ENCODE data around the gene LGR6. TPM values are rescaled to one million over a fixed set of nuclear protein-coding genes. Genes with fewer than 3 reads are reported as not detected.
A peak's percentile ranks its signal among the peaks of the same experiment; 100 is the strongest.

LGR6 gene
- total RNA-seq, 1 experiment from 2014 or later: not detected

- Histone ChIP-seq H3K4me3 (no peak overlapping the region), H3K9me3 (no peaks in the 10 kb centered on the region), H3K27me3 (peaks cover 3% of the 10 kb centered on the region; the same call in 1 of the 2 replicates), H3K36me3 (no peaks in the 10 kb centered on the region)
- DNase-seq: no peak
Observed at GRCh38 chr1:202275061-202275770, 81.6 kb downstream of the LGR6 start.

- Histone ChIP-seq H3K4me3 (no peak overlapping the region), H3K36me3 (no peaks in the 10 kb centered on the region), H3K27me3 (no peaks in the 10 kb centered on the region), H3K9me3 (no peaks in the 10 kb centered on the region)
- no peak for DNase-seq
Observed at GRCh38 chr1:202276081-202276715, 82.6 kb downstream of the LGR6 start.

GRCh38 chr1:202276920-202277319 lies 83.3 kb downstream of the LGR6 start:
- Histone ChIP-seq H3K36me3 (no peaks in the 10 kb centered on the region), H3K4me3 (no peak overlapping the region), H3K27me3 (no peaks in the 10 kb centered on the region), H3K9me3 (no peaks in the 10 kb centered on the region)
- DNase-seq: no peak

GRCh38 chr1:202278751-202279150 lies 85.2 kb downstream of the LGR6 start:
- Histone ChIP-seq H3K27me3 (no peaks in the 10 kb centered on the region), H3K9me3 (no peaks in the 10 kb centered on the region), H3K4me3 (no peak overlapping the region), H3K36me3 (no peaks in the 10 kb centered on the region)
- no peak for DNase-seq

GRCh38 chr1:202279806-202280205 lies 86.2 kb downstream of the LGR6 start:
- DNase-seq: no peak

GRCh38 chr1:202280595-202280994 lies 87.0 kb downstream of the LGR6 start:
- no peak for DNase-seq

More at GRCh38 chr1:202279806-202280205, 86.2 kb downstream of the LGR6 start:
- no peak overlapping the region for H3K4me3 ChIP-seq
- no peaks in the 10 kb centered on the region for H3K9me3 ChIP-seq
- H3K27me3 ChIP-seq: no peaks in the 10 kb centered on the region
- no peaks in the 10 kb centered on the region for H3K36me3 ChIP-seq

GRCh38 chr1:202281316-202282024 lies 87.9 kb downstream of the LGR6 start:
- no peaks in the 10 kb centered on the region for H3K36me3 ChIP-seq
- peak; percentile 70 for DNase-seq
- H3K4me3 ChIP-seq: no peak overlapping the region
- no peaks in the 10 kb centered on the region for H3K27me3 ChIP-seq
- H3K9me3 ChIP-seq: no peaks in the 10 kb centered on the region

More at GRCh38 chr1:202280595-202280994, 87.0 kb downstream of the LGR6 start:
- H3K27me3 ChIP-seq: no peaks in the 10 kb centered on the region
- H3K36me3 ChIP-seq: no peaks in the 10 kb centered on the region
- H3K9me3 ChIP-seq: no peaks in the 10 kb centered on the region
- no peak overlapping the region for H3K4me3 ChIP-seq

- H3K27me3 ChIP-seq: no peaks in the 10 kb centered on the region
- DNase-seq: no peak
- no peak overlapping the region for H3K4me3 ChIP-seq
- no peaks in the 10 kb centered on the region for H3K9me3 ChIP-seq
- H3K36me3 ChIP-seq: no peaks in the 10 kb centered on the region
Observed at GRCh38 chr1:202282025-202282371, 88.4 kb downstream of the LGR6 start.

- no peak for DNase-seq
- H3K36me3 ChIP-seq: no peaks in the 10 kb centered on the region
Observed at GRCh38 chr1:202282596-202283283, 89.1 kb downstream of the LGR6 start.

GRCh38 chr1:202283379-202283844 lies 89.8 kb downstream of the LGR6 start:
- Histone ChIP-seq H3K4me3 (no peak overlapping the region), H3K27me3 (no peaks in the 10 kb centered on the region), H3K36me3 (no peaks in the 10 kb centered on the region), H3K9me3 (no peaks in the 10 kb centered on the region)
- peak; percentile 89 for DNase-seq

More at GRCh38 chr1:202282596-202283283, 89.1 kb downstream of the LGR6 start:
- H3K9me3 ChIP-seq: no peaks in the 10 kb centered on the region
- no peak overlapping the region for H3K4me3 ChIP-seq
- no peaks in the 10 kb centered on the region for H3K27me3 ChIP-seq

GRCh38 chr1:202283991-202284390 lies 90.4 kb downstream of the LGR6 start:
- Histone ChIP-seq H3K36me3 (no peaks in the 10 kb centered on the region), H3K27me3 (no peaks in the 10 kb centered on the region), H3K4me3 (no peak overlapping the region), H3K9me3 (no peaks in the 10 kb centered on the region)
- DNase-seq: peak; percentile 86

- no peaks in the 10 kb centered on the region for H3K27me3 ChIP-seq
- no peaks in the 10 kb centered on the region for H3K9me3 ChIP-seq
- H3K36me3 ChIP-seq: no peaks in the 10 kb centered on the region
- DNase-seq: no peak
- no peak overlapping the region for H3K4me3 ChIP-seq
Observed at GRCh38 chr1:202285908-202286307, 92.3 kb downstream of the LGR6 start.

- no peak for DNase-seq
- Histone ChIP-seq H3K9me3 (no peaks in the 10 kb centered on the region), H3K4me3 (no peak overlapping the region), H3K27me3 (no peaks in the 10 kb centered on the region), H3K36me3 (no peaks in the 10 kb centered on the region)
Observed at GRCh38 chr1:202286622-202287097, 93.1 kb downstream of the LGR6 start.

- Histone ChIP-seq H3K9me3 (no peaks in the 10 kb centered on the region), H3K36me3 (no peaks in the 10 kb centered on the region), H3K4me3 (no peak overlapping the region), H3K27me3 (no peaks in the 10 kb centered on the region)
- no peak for DNase-seq
Observed at GRCh38 chr1:202287196-202287595, 93.6 kb downstream of the LGR6 start.

- Histone ChIP-seq H3K4me3 (no peak overlapping the region), H3K9me3 (no peaks in the 10 kb centered on the region), H3K36me3 (no peaks in the 10 kb centered on the region), H3K27me3 (no peaks in the 10 kb centered on the region)
- no peak for DNase-seq
Observed at GRCh38 chr1:202288177-202288576, 94.6 kb downstream of the LGR6 start.

GRCh38 chr1:202289009-202289408 lies 95.4 kb downstream of the LGR6 start:
- H3K27me3 ChIP-seq: no peaks in the 10 kb centered on the region
- H3K36me3 ChIP-seq: no peaks in the 10 kb centered on the region
- no peak overlapping the region for H3K4me3 ChIP-seq
- no peak for DNase-seq
- H3K9me3 ChIP-seq: no peaks in the 10 kb centered on the region

- DNase-seq: no peak
- H3K36me3 ChIP-seq: no peaks in the 10 kb centered on the region
- no peaks in the 10 kb centered on the region for H3K27me3 ChIP-seq
- H3K9me3 ChIP-seq: no peaks in the 10 kb centered on the region
- H3K4me3 ChIP-seq: no peak overlapping the region
Observed at GRCh38 chr1:202291001-202291400, 97.4 kb downstream of the LGR6 start.
